Loucy (cell line): Measurements from ENCODE around the gene TRA2B.

Experiments used
- H2AFZ ChIP-seq: fragments of 200-600 bp; sonication (generic); 2 replicates; pipeline ENCODE4 v1.6.0; 2016; ENCODE audit warnings: antibody characterized with exemption, mild to moderate bottlenecking, low read length, moderate library complexity
- H3F3A ChIP-seq: fragments of 200-600 bp; 2 replicates; pipeline ENCODE4 v1.6.0; 2016; ENCODE audit warnings: antibody characterized with exemption, low read depth, mild to moderate bottlenecking
- H3K27me3 ChIP-seq: fragments of 200-600 bp; sonication (generic); 2 replicates; pipeline ENCODE4 v1.6.1; 2014; ENCODE audit warnings: low read length, mild to moderate bottlenecking; ENCODE audit not compliant: insufficient read depth, poor library complexity, severe bottlenecking
- H3K36me3 ChIP-seq: fragments of 200-600 bp; sonication (generic); 2 replicates; pipeline ENCODE4 v1.6.1; 2016; ENCODE audit warnings: low read length; ENCODE audit not compliant: insufficient read depth
- H3K4me1 ChIP-seq: fragments of 200-600 bp; sonication (generic); 2 replicates; pipeline ENCODE4 v1.5.1; 2014; ENCODE audit warnings: low read length, mild to moderate bottlenecking; ENCODE audit not compliant: insufficient read depth, poor library complexity, severe bottlenecking
- H3K4me2 ChIP-seq: fragments of 200-600 bp; sonication (generic); 2 replicates; pipeline ENCODE4 v1.6.0; 2014; ENCODE audit warnings: antibody characterized with exemption, low read length, low read depth, mild to moderate bottlenecking; ENCODE audit not compliant: poor library complexity, severe bottlenecking
- H3K4me3 ChIP-seq: fragments of 200-600 bp; sonication (generic); 2 replicates; pipeline ENCODE4 v1.5.1; 2014; ENCODE audit warnings: low read length, mild to moderate bottlenecking, mixed read lengths; ENCODE audit not compliant: poor library complexity, severe bottlenecking
- H3K79me2 ChIP-seq: fragments of 200-600 bp; sonication (generic); 2 replicates; pipeline ENCODE4 v1.6.1; 2014; ENCODE audit warnings: low read length; ENCODE audit not compliant: insufficient read depth
- H3K9ac ChIP-seq: fragments of 200-600 bp; sonication (generic); 2 replicates; pipeline ENCODE4 v1.6.0; 2014; ENCODE audit warnings: mild to moderate bottlenecking, low read depth, low read length, moderate library complexity; ENCODE audit not compliant: poor library complexity, severe bottlenecking
- H3K9me2 ChIP-seq: fragments of 200-600 bp; sonication (generic); replicated peaks from 2 replicates; pipeline ENCODE4 v1.6.1; 2016; ENCODE audit warnings: low read depth, low read length, mixed read lengths
- H3K9me3 ChIP-seq: fragments of 200-600 bp; sonication (generic); 2 replicates; pipeline ENCODE4 v1.6.1; 2014; ENCODE audit warnings: mild to moderate bottlenecking, antibody characterized with exemption, low read length, low read depth; ENCODE audit not compliant: insufficient read depth
- H4K20me1 ChIP-seq: fragments of 200-600 bp; sonication (generic); 2 replicates; pipeline ENCODE4 v1.6.0; 2014; ENCODE audit warnings: antibody characterized with exemption, low read length, mild to moderate bottlenecking; ENCODE audit not compliant: insufficient read depth, poor library complexity, severe bottlenecking
- CTCF ChIP-seq: fragments of 200-600 bp; sonication (generic); conservative IDR thresholded peaks from 2 replicates; pipeline ENCODE4 v1.5.1; 2014; ENCODE audit warnings: mild to moderate bottlenecking, antibody characterized with exemption, low read length
- EZH2phosphoT487 ChIP-seq: fragments of 200-600 bp; IDR thresholded peaks from 2 replicates; pipeline ENCODE4 v1.6.1; 2018; ENCODE audit warnings: antibody characterized with exemption, mild to moderate bottlenecking, moderate library complexity, borderline replicate concordance

TRA2B gene

GRCh38 chr3:185866995-185867394 lies 70.8 kb downstream of the TRA2B start:
- H3F3A ChIP-seq, result no peaks in the 10 kb centered on the region
- TF ChIP-seq EZH2phosphoT487, result no peak
- no peak for TF ChIP-seq CTCF
- H3K4me2 ChIP-seq, result no peak overlapping the region
- no peak overlapping the region for H3K4me3 ChIP-seq
- no peaks in the 10 kb centered on the region for H3K27me3 ChIP-seq
- H4K20me1 ChIP-seq, result no peaks in the 10 kb centered on the region
- no peak overlapping the region for H3K9ac ChIP-seq
- H3K9me3 ChIP-seq, result no peaks in the 10 kb centered on the region
- no peaks in the 10 kb centered on the region for H3K36me3 ChIP-seq
- no peaks in the 10 kb centered on the region for H3K4me1 ChIP-seq
- H3K79me2 ChIP-seq, result no peaks in the 10 kb centered on the region
- H2AFZ ChIP-seq, result no peak overlapping the region
- no peaks in the 10 kb centered on the region for H3K9me2 ChIP-seq

GRCh38 chr3:185866555-185866954 lies 71.3 kb downstream of the TRA2B start:
- Histone ChIP-seq H4K20me1 (no peaks in the 10 kb centered on the region), H3K4me2 (no peak overlapping the region), H3K4me1 (no peaks in the 10 kb centered on the region), H3K4me3 (no peak overlapping the region), H3K27me3 (no peaks in the 10 kb centered on the region), H3K79me2 (no peaks in the 10 kb centered on the region), H3F3A (no peaks in the 10 kb centered on the region), H3K9me2 (no peaks in the 10 kb centered on the region), H3K36me3 (no peaks in the 10 kb centered on the region), H3K9ac (no peak overlapping the region), H2AFZ (no peak overlapping the region), H3K9me3 (no peaks in the 10 kb centered on the region)
- TF ChIP-seq EZH2phosphoT487, result no peak
- TF ChIP-seq CTCF, result no peak
